ENCODE data around the gene FRMPD4.

DNA sequence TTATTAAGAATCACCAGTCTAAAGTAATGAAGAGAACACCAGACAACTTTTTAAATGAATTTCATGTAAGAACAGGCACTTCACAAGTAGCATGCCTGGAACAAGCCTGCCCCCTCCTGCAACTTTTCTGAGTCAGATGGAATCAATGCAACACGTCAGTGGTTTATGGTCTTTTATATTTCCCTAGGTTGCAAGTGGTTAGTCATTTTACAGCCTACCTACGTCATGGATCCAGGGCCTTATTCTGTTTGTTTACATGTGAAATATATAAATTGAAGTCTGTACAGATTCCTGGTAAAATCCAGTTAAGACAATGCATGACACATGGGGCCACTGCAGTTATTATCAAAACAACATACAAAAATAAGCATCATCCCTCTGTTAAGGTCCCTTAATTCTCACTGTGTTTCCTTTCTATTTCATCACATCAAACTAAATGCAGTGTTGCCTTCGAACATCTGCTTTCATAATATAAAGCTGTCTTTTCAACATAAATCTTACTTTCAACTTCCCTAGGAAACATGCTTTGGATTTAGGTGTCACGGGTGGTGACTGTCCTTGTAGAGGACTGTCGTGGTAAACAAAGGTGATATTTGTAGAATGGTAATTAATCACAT, 309.3 kb downstream of the FRMPD4 start:
- TF ChIP-seq, protein P1, sequence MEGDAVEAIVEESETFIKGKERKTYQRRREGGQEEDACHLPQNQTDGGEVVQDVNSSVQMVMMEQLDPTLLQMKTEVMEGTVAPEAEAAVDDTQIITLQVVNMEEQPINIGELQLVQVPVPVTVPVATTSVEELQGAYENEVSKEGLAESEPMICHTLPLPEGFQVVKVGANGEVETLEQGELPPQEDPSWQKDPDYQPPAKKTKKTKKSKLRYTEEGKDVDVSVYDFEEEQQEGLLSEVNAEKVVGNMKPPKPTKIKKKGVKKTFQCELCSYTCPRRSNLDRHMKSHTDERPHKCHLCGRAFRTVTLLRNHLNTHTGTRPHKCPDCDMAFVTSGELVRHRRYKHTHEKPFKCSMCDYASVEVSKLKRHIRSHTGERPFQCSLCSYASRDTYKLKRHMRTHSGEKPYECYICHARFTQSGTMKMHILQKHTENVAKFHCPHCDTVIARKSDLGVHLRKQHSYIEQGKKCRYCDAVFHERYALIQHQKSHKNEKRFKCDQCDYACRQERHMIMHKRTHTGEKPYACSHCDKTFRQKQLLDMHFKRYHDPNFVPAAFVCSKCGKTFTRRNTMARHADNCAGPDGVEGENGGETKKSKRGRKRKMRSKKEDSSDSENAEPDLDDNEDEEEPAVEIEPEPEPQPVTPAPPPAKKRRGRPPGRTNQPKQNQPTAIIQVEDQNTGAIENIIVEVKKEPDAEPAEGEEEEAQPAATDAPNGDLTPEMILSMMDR (IDR thresholded peaks at IDR 0.05) = no peak
- no peak for TF ChIP-seq POLR2A (IDR thresholded peaks at IDR 0.05)

Measured in adrenal gland (tissue), 5 donors.